ENCODE data around the gene TSPEAR. TPM values are rescaled to one million over a fixed set of nuclear protein-coding genes. Genes with fewer than 3 reads are reported as not detected.

TSPEAR gene
- polyA plus RNA-seq, 12 donors: 0.05 to 9.3 (median 0.18) TPM; not detected in 3

- DNase-seq: no peak
Measured at GRCh38 chr21:44530903-44531605, 180.3 kb downstream of the TSPEAR start.

DNA sequence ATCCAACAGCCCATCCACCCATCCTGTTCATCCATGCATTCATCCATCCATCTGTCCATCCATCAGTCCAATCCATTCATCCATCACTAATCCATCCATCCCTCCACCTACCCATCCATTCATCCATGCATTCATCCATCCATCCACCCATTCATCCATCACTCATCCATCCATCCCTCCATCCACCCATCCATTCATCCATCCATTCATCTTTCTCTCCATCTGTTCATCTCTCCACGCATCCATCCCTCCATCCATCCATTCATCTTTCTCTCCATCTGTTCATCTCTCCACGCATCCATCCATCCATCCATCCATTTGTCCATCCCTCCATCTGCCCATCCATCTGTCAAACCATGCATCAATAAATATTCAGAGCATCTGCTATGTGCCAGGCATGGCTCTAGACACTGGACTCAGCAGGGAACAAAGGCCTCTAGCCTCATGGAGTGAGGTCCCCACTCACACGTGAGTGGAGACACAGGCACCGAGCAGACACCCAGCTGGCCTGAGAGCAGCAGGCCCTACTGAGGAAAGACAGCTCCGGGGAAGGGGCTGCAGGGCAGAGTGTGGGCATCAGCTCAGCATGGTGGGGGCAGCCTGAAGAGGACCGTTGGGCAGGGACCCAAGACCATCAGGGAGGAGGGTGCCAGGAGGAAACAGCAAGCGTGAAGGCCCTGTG, 181.0 kb downstream of the TSPEAR start:
- DNase-seq: no peak

DNA sequence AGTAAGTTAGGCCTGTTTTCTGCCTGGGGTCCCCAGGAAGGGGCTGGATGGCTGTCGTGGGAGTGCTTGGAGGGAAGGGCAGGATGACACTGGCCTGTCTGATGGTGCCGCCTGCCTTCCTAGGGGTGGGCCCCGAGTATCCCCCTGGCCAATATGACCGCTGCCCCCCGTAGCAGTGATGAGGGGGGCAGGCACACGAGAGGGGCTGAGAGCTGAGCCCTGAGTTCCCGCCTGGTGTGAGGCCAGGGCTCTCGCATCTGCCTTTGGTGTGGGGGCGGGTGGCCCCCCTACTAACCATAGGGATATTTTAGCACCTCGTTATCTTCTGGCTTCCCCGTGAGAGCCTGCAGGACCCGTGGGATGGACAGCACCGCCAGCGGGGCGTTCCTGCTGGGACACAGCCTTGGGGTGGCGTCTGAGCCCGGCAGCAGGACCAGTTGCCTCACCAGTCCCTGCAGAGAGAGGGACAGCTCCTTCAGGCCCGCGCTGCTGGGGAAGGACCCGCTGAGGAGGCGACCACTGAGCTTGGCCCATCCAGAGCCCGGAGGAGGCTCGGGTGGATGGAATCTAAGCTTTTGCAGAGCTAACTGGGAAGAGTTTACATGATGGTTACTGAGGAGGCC, 181.8 kb downstream of the TSPEAR start:
- no peak for DNase-seq

- DNase-seq: no peak
Measured at GRCh38 chr21:44529011-44529421, 182.4 kb downstream of the TSPEAR start.

DNA sequence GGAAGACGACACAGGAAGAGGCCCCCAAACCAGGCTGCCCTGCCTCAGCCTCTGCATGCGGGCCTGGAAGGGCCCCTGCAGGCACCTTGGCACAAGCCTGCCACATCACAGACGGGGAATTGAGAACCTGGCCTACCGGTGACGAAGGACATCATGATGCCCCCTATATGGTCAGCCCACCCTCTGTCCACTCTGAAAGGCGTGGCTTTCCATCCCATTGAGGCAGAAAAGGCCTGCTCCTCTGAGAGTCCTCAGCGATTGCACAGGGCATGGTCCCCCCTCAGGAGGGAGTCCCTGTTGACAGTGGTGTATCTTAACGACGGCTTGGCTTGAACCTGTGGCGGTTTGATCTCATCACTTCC, 182.8 kb downstream of the TSPEAR start:
- no peak for DNase-seq

- DNase-seq: no peak
Measured at GRCh38 chr21:44527983-44528633, 183.3 kb downstream of the TSPEAR start.

GRCh38 chr21:44527156-44527982, 184.0 kb downstream of the TSPEAR start:
- no peak for DNase-seq

DNA sequence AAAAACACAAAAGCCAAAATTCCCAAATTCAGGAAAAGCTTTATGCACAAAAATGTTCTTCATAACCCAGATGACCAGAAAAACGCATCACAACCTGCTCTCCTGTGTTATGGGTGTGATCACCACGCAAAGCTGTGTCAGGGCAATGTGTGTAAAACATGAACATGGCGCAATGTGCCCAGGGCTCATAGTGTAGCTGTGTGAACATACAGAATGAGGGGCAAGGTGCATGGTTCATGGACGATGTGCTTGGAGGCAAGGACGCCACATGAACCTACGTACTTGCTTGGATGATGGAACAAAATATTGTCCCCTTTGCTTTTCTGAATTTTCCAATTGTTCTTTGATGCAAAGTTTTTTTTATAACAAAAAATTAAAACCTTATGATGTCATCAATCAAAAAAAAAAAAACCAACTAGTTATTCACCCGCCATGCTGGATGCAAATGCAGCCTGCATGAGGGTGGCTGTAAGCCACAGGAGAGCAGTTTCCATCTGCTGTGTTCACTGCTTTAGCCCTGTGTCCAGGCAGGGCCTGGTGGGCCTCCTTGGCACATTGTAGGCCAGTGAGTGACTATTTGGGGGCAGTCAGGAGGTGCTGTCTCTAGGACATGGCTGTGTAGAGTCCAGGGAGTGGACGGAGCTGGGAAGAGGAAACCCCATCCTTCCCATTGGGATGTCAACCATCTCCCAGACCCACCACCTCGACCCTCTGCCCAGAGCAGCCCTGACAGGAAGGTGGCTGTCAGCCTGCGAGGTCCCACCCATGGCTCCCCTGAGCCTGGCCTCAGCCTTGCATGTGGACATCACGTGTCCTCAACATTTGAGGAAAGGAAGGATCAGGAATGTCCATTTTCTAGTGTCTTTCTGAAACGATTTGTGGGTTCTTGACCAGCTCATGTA, 185.0 kb downstream of the TSPEAR start:
- no peak for DNase-seq

DNA sequence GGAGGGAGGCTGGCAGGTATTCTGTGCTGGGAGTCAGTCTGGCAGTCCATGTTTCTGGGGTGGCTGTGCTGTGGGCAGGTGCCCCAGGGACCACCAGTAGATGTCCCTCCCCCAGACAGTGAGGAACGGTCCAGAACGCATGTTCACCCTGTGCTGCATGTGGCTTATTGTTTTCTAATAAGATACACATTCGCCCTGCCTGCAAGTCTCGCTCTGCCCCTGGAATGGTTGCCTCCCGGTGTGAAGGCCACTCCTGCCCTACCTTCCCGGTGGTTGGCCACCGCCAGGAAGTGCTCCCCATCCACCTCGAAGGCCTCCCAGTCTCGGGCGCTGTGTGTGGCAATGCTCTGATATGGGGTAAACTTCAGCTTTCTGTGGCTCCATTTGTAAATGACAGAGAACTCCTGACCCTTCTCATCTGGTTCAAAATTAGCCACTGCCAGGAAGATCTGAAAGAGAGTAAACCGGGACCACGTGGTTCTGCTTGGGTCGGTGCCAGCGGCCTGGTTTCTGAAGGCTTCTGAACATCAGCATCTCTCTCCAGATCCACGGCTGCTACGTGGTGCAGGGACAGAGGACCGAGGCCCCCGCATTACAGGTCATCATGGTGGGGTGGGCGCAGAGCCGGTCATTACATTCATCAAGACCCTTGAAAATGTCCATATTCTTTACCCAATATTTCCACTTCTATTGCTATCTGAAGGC, 185.8 kb downstream of the TSPEAR start:
- DNase-seq: no peak

DNA sequence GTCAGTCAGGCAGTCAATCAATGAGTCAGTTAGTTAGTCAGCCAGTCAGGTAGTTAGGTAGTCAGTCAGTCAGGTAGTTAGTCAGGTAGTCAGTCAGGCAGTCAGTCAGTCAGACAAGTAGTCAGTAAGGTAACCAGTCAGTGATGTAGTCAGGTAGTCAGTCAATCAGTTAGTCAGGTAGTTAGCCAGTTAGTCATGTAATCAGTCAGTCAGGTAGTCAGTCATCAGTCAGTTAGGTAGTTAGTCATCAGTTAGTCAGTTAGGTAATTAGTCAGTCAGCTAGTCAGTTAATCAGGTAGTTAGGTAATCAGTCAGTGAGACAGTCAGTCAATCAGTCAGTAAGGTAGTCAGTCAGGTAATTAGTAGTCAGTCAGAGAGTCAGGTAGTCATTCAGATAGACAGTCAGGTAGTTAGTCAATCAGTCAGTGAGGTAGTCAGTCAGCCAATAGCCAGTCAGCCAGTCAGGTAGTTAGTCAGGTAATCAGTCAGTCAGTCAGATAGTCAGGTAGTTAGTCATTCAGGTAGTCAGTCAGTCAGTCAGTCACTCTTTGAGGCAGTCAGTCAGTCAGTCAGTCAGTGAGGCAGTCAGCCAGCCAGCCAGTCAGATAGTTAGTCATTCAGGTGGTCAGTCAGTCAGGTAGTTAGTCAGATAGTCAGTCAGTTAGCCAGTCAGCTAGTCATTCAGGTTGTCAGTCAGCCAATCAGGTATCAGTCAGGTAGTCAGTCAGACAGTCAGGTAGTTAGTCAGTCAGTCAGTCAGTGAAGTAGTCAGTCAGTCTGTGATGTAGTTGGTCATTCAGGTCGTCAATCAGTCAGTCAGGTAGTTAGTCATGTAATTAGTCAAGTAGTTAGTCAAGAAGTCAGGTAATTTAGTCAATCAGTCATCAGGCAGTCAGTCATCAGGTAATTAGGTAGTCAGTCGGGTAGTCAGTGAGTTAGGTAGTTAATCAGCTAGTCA, 186.7 kb downstream of the TSPEAR start:
- DNase-seq: no peak

DNA sequence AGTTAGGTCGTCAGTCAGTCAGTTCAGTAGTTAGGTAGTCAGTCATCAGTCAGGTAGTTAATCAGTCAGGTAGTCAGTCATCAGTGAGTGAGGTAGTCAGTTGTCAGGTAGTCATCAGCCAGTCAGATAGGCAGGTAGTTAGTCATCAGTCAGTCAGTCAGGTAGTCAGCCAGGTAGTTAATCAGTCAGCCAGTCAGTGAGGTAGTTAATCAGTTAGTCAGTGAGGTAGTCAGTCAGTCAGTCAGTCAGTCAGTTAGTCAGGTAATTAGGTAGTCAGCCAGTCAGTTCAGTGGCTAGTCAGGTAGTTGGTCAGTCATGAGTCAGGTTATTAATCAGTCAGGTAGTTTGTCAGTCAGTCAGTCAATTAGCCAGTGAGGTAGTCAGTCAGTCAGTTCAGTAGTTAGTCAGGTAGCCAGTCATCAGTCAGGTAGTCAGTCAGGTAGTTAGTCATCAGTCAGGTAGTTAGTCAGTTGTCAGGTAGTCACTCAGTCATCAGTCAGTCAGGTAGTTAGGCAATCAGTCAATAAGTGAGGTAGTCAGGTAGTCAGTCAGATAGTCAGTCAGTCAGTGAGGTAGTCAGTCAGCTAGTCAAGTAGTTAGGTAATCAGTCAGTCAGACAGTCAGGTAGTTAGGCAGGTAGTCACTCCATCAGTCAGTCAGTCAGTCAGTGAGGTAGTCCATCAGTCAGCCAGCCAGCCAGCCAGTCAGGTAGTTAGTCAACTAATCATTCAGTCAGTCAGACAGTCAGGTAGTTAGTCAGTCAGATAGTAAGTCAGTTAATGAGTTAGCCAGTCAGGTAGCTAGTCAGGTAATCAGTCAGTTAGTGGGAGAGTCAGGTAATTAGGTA, 187.6 kb downstream of the TSPEAR start:
- DNase-seq: no peak

DNA sequence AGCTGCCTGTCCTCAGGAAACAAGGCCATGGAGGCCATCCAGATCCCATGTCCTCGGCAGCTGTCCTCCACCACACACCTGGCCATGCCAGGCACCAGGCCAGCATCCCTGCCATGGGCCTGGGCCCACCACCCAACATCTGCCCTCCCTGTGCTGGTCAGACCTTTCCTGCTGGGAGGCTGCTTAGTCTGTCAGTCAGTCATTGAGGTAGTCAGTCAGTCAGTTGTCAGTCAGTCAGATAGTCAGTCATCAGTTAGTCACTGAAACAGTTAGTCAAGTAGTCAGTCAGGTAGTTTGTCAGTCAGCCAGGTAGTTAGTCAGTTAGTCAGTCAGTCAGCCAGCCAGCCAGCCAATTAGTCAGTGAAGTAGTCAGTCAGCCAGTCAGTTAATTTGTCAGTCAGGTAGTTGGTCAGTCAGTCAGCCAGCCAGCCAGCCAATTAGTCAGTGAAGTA, 188.6 kb downstream of the TSPEAR start:
- DNase-seq: no peak

- no peak for DNase-seq
Measured at GRCh38 chr21:44521928-44522752, 189.2 kb downstream of the TSPEAR start.

GRCh38 chr21:44521301-44521927, 190.0 kb downstream of the TSPEAR start:
- DNase-seq: no peak

- no peak for DNase-seq
Measured at GRCh38 chr21:44520326-44521300, 190.8 kb downstream of the TSPEAR start.

Data from muscle of arm (tissue), 12 donors.